Colonic mucosa (tissue), 4 donors: ENCODE data around the gene PIANP. TPM values are rescaled to one million over a fixed set of nuclear protein-coding genes. Genes with fewer than 3 reads are reported as not detected.

Experiments
- DNase-seq: peaks from one replicate; pipeline ENCODE4 v3.0.0-alpha.2; 2020
- H3K27ac ChIP-seq: fragments of 200-600 bp; one replicate; pipeline ENCODE4 v1.8.0; 2021
- H3K27me3 ChIP-seq: fragments of 200-600 bp; one replicate; pipeline ENCODE4 v1.8.0; 2021
- H3K36me3 ChIP-seq: fragments of 200-600 bp; one replicate; pipeline ENCODE4 v1.8.0; 2021
- H3K4me1 ChIP-seq: fragments of 200-600 bp; one replicate; pipeline ENCODE4 v1.8.0; 2021; ENCODE audit warnings: mild to moderate bottlenecking
- H3K4me3 ChIP-seq: fragments of 200-600 bp; one replicate; pipeline ENCODE4 v1.8.0; 2021
- H3K9ac ChIP-seq, 2 donors: one replicate each; pipeline ENCODE4 v1.7.0; 2013; ENCODE audit warnings: control low read depth in 2 of 2, low read depth in 2 of 2, low read length in 2 of 2
- H3K9me3 ChIP-seq: fragments of 200-600 bp; one replicate; pipeline ENCODE4 v1.8.0; 2021
- intact Hi-C: fragments of 100-400 bp; cut with DNase I; formaldehyde crosslinking; loops from one replicate; pipeline ENCODE4 v1.14.1; 2022
- total RNA-seq, 2 donors: library from RNA; stranded (reverse); fragmentation: NEBNext Ultra II Directional in 1 of 2; extraction: Animal tissue kit (Norgen Biotek cat#: 25700) in 1 of 2; gene quantifications; one replicate each; pipeline ENCODE4 v1.2.1, GENCODE V29; 2021
- TF ChIP-seq, protein P1 (sequence below): fragments of 200-600 bp; IDR thresholded peaks from one replicate; pipeline ENCODE4 v1.8.0; 2022; ENCODE audit warnings: antibody characterized with exemption, mild to moderate bottlenecking
- donor health status: healthy.
- donor health status: DM: no; HTN: no; CAD: no.
- donor health status: DM: no; HTN: no; CAD: no.

PIANP gene
- total RNA-seq, 2 donors from 2014 or later = 0.44 to 1.2 TPM

DNA sequence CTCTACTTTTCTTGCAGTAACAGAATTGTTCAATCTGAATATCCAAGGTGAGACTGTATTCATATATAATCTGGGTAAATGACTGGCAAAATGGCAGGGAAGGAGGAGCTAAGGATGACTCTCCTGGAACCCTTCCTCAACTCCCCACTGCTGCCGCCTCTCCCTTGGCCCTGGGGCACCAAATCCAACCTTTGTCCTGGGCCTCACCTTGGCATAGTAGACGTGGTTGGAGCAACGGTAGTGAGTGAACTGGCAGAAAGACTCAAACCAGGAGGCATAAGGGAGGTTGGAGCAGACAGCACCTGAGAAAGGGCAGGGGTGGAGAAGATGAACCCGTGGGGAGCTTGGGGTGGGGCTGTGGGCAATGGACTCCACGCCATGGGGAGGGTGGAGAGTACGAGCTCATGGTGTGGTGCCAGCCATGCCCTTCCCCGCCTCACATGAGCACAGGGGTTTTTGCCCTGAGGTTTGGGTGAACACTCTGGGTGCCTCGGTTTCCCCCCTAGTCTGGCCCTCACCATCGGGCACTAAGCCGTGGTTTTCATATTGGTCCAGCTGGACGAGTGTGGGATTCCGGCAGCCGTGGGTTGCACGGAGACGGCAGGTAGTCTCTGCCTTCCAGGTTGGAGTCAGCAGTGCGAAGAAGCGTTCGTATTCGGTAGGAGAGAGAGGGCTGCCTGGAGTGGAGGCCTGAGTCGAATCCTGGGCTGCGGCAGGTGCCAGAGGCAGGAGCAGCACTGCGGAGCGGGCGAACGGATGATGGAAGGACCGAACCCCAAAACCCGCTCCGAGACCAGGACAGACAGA lies 54.1 kb downstream of the PIANP start:
- H3K4me3 ChIP-seq = peak overlapping the region; percentile 38
- H3K4me1 ChIP-seq = no peaks in the 10 kb centered on the region
- no peak overlapping the region for H3K27ac ChIP-seq
- no peaks in the 10 kb centered on the region for H3K27me3 ChIP-seq
- TF ChIP-seq, protein P1, sequence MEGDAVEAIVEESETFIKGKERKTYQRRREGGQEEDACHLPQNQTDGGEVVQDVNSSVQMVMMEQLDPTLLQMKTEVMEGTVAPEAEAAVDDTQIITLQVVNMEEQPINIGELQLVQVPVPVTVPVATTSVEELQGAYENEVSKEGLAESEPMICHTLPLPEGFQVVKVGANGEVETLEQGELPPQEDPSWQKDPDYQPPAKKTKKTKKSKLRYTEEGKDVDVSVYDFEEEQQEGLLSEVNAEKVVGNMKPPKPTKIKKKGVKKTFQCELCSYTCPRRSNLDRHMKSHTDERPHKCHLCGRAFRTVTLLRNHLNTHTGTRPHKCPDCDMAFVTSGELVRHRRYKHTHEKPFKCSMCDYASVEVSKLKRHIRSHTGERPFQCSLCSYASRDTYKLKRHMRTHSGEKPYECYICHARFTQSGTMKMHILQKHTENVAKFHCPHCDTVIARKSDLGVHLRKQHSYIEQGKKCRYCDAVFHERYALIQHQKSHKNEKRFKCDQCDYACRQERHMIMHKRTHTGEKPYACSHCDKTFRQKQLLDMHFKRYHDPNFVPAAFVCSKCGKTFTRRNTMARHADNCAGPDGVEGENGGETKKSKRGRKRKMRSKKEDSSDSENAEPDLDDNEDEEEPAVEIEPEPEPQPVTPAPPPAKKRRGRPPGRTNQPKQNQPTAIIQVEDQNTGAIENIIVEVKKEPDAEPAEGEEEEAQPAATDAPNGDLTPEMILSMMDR = no peak
- DNase-seq = no peak
- peaks cover 4% of the 10 kb centered on the region for H3K36me3 ChIP-seq
- peak overlapping the region; percentile 58 to 66 for H3K9ac ChIP-seq
- no peaks in the 10 kb centered on the region for H3K9me3 ChIP-seq
- intact Hi-C loops = loop anchor here (1.0 kb wide), 1 partner anchor 28 kb away; no protein-coding TSS in a partner anchor

DNA sequence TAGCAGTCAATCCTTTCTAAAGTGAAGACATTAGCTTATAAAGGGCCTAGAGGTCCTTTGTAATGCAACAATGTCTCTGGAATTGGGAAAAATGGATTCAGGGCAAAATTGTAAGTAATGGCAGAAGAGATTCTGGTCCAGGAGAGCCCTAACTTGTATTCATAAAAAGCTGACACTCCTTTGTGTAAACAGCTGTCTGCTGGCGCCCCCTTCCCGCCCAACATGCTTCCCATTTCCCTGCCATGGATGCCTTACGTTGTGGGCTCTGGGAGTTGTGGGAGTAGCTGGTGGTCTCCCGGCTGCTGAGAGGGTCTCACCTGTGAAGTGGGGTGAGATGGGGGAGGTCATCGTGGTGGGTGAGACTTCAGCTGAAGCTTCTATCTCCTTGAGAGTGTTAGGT lies 55.7 kb downstream of the PIANP start:
- no peaks in the 10 kb centered on the region for H3K4me1 ChIP-seq
- H3K4me3 ChIP-seq = no peak overlapping the region
- no peaks in the 10 kb centered on the region for H3K27me3 ChIP-seq
- DNase-seq = peak; percentile 49
- peak overlapping the region; percentile 6 for H3K27ac ChIP-seq
- no peak overlapping the region for H3K9ac ChIP-seq
- TF ChIP-seq, protein P1 = no peak
- no peaks in the 10 kb centered on the region for H3K9me3 ChIP-seq
- intact Hi-C loops = no loop called here
- no peaks in the 10 kb centered on the region for H3K36me3 ChIP-seq

DNA sequence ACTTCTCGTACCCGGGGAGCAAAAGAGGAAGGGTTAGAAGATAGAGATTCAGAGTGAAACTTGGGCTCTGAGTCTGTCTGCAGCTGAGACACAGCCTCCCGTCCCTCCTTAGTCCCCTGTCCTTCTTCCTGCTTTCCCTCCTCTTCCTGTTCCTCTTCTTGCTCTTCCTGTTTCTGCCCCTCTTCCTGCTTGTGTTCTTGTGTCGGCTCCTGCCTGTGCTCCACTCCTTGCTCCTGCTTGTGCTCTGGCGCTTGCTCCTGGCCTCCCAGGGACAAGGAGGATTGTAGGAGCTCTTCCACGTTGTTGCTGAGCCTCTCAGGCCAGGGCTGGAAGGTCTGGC lies 56.4 kb downstream of the PIANP start:
- peak overlapping the region; percentile 6 for H3K27ac ChIP-seq
- no peak overlapping the region for H3K9ac ChIP-seq
- intact Hi-C loops = no loop called here

More for the DNA sequence above, 56.4 kb downstream of the PIANP start:
- no peak for DNase-seq
- Histone ChIP-seq H3K27me3 (no peaks in the 10 kb centered on the region), H3K9me3 (no peaks in the 10 kb centered on the region), H3K4me1 (no peaks in the 10 kb centered on the region), H3K4me3 (no peak overlapping the region), H3K36me3 (no peaks in the 10 kb centered on the region)
- TF ChIP-seq, protein P1 = no peak

Other genes starting within 250 kb of the PIANP start
- 10 to 100 TPM; 44.9 to 57.8 TPM for gene TAPBPL, start 248.8 kb downstream of the PIANP start, total RNA-seq
- gene VAMP1, start 230.1 kb downstream of the PIANP start, total RNA-seq = 1 to 10 TPM; 3.9 to 4.1 TPM
- gene MRPL51, start 207.6 kb downstream of the PIANP start, total RNA-seq = 100 to 1,000 TPM; 132 to 220 TPM
- gene NCAPD2, start 206.7 kb downstream of the PIANP start, total RNA-seq = 10 to 100 TPM; 35.9 to 94.1 TPM
- gene GAPDH, start 166.3 kb downstream of the PIANP start, total RNA-seq = 1,000 to 10,000 TPM; 3,442 to 3,768 TPM
- gene IFFO1, start 144.8 kb downstream of the PIANP start, total RNA-seq = 1 to 10 TPM; 2.5 to 4.1 TPM
- gene NOP2, start 132.5 kb downstream of the PIANP start, total RNA-seq = 10 to 100 TPM; 19.1 to 39.6 TPM
- 100 to 1,000 TPM; 153 to 199 TPM for gene CHD4, start 93.4 kb downstream of the PIANP start, total RNA-seq
- gene LPAR5, start 64.9 kb downstream of the PIANP start, total RNA-seq = 10 to 100 TPM; 27.0 to 32.7 TPM
- 1 to 10 TPM; 1.6 to 1.9 TPM for gene ACRBP, start 53.4 kb downstream of the PIANP start, total RNA-seq
- gene ING4, start 37.7 kb downstream of the PIANP start, total RNA-seq = 10 to 100 TPM; 20.0 to 33.8 TPM
- 10 to 100 TPM; 50.0 to 53.6 TPM for gene ZNF384, start 11.4 kb downstream of the PIANP start, total RNA-seq
- gene COPS7A, start 23.2 kb upstream of the PIANP start, total RNA-seq = 10 to 100 TPM; 33.3 to 47.6 TPM
- 100 to 1,000 TPM; 199 to 212 TPM for gene MLF2, start 52.3 kb upstream of the PIANP start, total RNA-seq
- gene PTMS, start 65.5 kb upstream of the PIANP start, total RNA-seq = 100 to 1,000 TPM; 169 to 182 TPM
- 1 to 10 TPM; 1.0 to 1.2 TPM for gene LAG3, start 71.7 kb upstream of the PIANP start, total RNA-seq
- gene CD4, start 88.7 kb upstream of the PIANP start, total RNA-seq = 10 to 100 TPM in 1 of 2 donors, 1 to 10 TPM in 1; 6.2 to 13.4 TPM
- gene GPR162, start 121.0 kb upstream of the PIANP start, total RNA-seq = 1 to 10 TPM; 1.9 to 2.7 TPM
- gene P3H3, start 127.6 kb upstream of the PIANP start, total RNA-seq = 1 to 10 TPM; 4.4 to 5.3 TPM
- under 1 TPM; 0.62 to 0.72 TPM for gene GNB3, start 140.1 kb upstream of the PIANP start, total RNA-seq
- gene CDCA3, start 150.5 kb upstream of the PIANP start, total RNA-seq = 10 to 100 TPM; 11.4 to 63.7 TPM
- 100 to 1,000 TPM in 1 of 2 donors, 10 to 100 TPM in 1; 82.6 to 132 TPM for gene USP5, start 151.3 kb upstream of the PIANP start, total RNA-seq
- 1,000 to 10,000 TPM; 1,097 to 1,106 TPM for gene TPI1, start 166.7 kb upstream of the PIANP start, total RNA-seq
- gene SPSB2, start 172.5 kb upstream of the PIANP start, total RNA-seq = 10 to 100 TPM in 1 of 2 donors, 1 to 10 TPM in 1; 8.4 to 19.8 TPM
- 1 to 10 TPM; 7.3 to 8.0 TPM for gene LRRC23, start 204.0 kb upstream of the PIANP start, total RNA-seq
- 10 to 100 TPM in 1 of 2 donors, 1 to 10 TPM in 1; 7.6 to 15.7 TPM for gene ENO2, start 213.8 kb upstream of the PIANP start, total RNA-seq
- 100 to 1,000 TPM in 1 of 2 donors, 10 to 100 TPM in 1; 67.5 to 103 TPM for gene ATN1, start 227.1 kb upstream of the PIANP start, total RNA-seq
- not detected for gene RNU7-1, start 243.0 kb upstream of the PIANP start, total RNA-seq
- 100 to 1,000 TPM; 114 to 206 TPM for gene C12orf57, start 243.2 kb upstream of the PIANP start, total RNA-seq